Middle frontal gyrus (tissue), 1 donor: ENCODE data around the gene MGLL.
"Not testable (repeated sequence)": the region's sequence is repeated elsewhere in the genome, so short reads cannot be mapped to it uniquely, and the experiment has no call there.

Source experiments
- DNase-seq: peaks from one replicate; pipeline ENCODE4 v3.0.0-alpha.2; 2015; ENCODE audit warnings: low spot score; ENCODE audit errors: extremely low spot score

The MGLL gene

DNA sequence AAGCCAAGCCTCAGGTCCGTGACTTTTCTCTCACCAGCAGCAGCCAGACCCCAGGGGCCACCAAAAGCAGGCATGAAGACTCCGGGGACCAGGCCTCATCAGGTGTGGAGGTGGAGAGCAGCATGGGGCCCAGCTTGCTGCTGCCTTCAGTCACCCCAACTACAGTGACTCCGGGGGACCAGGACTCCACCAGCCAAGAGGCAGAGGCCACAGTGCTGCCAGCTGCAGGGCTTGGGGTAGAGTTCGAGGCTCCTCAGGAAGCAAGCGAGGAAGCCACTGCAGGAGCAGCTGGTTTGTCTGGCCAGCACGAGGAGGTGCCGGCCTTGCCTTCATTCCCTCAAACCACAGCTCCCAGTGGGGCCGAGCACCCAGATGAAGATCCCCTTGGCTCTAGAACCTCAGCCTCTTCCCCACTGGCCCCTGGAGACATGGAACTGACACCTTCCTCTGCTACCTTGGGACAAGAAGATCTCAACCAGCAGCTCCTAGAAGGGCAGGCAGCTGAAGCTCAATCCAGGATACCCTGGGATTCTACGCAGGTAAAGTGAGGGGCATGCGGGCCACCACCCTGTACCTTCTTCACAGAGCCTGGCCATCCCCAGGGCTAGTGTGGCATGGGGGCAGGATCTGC lies 161.6 kb downstream of the MGLL start:
- no peak for DNase-seq

DNA sequence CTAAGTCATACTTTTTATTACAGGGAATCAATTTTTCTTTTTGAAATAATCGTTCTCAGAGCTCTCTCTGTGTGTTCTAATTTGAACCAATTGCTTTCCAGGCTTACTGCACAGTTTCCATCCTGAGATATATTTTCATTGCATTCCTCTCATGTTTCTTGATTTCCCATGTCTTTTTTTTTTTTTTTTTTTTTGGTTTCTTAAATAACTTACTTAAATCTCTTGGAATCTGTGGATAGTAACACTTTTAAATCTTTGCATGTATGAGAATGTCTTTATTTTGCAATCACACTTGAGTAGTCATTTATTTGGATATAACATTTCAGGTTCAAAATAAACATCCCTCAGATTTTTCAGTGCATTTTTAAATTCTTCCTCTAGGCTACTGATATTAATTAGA lies 164.1 kb downstream of the MGLL start:
- DNase-seq, result no peak

DNA sequence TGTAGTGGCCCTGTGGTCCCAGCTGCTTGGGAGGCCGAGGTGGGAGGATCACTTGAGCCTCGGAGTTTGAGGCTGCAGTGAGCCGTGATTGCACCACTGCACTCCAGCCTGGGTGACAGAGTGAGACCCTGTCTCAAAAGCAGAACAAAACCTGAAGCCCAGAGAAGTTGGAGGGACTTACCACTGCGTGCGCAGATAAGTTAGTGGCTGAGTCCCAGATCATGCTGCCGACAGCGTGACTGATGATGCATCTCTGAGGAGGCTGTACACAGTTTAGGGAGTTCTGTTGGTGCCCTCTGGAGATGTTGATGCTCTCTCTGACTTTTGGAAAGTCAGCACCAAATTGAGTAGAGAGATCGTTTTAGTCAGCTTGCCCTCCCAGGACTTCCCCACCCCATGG lies 165.4 kb downstream of the MGLL start:
- DNase-seq, result no peak

DNA sequence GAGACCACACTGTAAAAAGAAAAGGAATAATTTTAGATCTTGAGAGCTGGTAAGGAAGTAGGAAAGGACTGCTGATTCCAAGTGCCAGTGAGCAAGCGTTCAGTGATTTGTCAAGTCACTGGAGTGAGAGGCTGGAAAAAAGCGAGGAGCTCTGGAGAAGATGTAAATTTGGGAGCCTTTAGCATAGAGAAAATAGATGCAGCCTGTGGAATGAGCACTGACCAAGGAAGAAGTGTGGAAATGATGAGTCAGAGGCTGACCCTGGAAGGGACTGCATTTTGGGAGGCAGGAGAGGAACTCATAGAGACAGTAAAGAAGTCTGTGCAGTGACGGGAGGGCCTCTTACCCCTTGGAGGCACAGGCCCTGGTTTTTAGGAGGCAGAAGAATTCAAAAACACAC lies 166.7 kb downstream of the MGLL start:
- DNase-seq, result no peak

DNA sequence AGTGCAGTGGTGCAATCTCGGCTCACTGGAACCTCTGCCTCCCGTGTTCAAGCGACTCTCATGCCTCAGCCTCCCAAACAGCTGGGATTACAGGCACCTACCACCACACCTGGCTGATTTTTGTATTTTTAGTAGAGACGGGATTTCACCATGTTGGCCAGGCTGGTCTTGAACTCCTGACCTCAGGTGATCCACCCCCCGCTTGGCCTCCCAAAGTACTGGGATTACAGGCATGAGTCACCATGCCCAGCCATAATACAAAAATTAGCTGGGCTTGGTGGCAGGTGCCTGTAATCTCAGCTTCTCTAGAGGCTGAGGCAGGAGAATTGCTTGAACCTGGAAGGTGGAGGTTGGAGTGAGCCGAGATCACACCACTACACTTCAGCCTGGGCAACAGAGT lies 167.3 kb downstream of the MGLL start:
- not testable (repeated sequence) for DNase-seq

DNA sequence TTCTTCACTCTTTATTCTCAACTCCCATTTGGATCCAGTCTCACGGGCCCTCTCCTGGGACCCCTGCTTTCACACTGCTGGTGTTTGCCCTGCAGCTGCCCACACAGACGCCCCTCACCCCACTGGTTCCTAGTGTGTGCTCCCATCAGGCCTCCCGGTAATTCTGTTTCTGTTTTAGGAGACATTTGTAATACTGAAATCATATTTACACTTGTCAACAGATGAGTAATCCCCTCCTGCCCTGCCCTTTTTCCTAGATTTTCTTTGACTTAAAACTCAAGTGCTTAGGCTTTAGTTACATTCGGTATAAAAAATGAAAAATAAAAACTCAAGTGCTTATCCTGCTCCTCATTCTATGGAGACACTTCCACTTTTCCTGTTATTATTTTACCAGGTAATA lies 167.9 kb downstream of the MGLL start:
- DNase-seq, result no peak

DNA sequence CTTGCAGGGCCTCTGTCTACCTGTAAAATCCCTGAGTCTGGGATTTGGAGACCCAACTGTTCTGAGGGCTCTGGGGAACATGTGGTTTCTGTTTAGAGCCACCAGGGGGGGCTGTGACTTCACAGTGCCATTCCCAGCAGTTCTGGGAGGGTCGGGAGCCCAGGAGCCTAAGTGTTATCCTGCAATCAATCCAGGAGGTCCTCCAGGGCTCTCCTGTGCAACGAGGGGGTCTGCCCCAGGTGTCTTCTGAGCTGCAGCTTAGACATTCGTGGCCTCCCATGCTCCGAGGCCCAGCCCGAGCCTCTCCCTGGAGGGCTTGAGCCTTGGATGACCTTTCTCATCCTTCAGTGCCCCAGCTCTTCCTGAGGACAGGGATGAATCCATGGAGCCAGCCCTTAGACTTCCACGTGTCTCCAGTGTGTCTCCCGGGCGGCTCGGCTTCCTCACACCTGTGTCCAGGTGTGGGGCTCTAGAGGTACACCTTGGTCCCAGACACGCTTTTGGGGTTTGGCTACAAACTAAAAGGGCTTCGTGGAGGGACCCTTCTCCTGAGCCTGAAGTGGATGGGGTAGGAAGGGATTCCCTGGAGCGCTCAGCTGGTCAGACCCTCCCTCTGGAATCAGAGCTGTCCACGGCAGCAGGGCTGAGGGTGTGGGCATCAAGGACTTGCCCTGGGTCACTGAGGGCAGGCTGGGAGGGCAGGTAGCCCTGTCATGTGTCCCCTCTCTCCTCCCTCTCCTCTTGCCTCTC lies 169.9 kb downstream of the MGLL start:
- DNase-seq, result no peak

DNA sequence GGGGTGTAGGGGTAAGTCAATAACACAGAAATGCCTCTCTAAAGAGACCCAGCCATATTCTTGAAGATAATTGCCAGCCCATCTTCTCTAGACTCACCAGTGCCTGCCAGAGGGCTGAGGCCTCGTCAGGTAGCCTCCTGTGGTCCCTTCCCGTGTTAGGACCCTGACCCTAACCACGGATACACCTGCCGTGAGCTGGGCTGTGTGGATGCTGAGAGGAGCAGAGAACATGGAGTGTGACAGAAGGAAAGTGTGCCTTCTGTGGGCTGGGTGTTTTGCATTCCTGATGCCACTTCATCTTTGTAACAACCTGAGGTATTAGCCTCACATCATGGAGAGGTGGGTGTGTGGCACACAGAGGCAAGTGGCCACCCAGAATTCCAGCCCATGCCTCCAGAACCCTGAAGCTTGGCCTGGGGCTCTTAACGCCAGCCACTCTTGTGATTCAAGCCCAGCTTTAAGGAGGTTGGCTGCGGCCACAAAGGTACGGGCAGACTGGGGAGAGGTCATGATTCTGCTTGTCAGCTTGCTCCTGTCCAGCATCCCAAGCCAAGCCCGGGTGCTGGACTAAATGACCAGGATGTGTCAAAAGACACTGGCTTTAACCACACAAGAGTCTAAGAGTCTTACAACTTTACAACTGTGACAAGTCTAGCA lies 170.7 kb downstream of the MGLL start:
- no peak for DNase-seq

DNA sequence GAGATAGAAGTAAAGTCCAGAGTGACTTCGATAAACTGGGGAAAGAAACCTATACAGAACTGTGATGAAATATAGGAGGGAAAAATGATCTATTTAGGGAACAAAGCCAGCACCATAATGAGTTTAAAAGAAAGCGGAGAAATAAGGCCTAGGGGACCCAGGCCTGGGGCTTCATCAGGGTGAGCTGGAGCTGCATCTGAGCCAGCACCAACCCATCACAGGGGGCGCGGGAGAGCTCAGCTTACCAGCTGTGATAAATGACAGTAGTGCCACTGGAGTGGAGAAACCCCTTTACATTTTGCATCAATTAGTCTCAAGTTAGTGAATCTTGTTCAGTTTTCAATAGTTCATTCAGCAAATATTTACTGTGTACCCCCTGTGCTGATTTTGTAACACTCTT lies 172.1 kb downstream of the MGLL start:
- DNase-seq, result no peak

DNA sequence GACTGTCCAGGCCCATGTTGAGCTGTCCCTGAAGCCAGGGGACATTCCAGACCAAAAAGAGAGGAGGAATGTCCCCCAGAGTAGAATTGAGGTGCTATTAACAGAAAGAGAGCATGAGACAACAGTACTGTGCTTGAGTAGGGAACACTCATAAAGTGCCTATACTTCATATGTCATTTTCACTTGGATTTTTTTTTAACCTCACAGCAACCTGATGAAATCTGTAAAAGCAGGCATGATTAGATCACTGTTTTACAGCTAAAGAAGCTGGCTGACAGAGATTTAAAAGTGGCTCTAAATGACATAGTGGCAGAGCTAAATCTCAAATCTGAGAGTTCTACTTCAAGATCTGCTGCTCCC lies 174.5 kb downstream of the MGLL start:
- DNase-seq, result no peak

DNA sequence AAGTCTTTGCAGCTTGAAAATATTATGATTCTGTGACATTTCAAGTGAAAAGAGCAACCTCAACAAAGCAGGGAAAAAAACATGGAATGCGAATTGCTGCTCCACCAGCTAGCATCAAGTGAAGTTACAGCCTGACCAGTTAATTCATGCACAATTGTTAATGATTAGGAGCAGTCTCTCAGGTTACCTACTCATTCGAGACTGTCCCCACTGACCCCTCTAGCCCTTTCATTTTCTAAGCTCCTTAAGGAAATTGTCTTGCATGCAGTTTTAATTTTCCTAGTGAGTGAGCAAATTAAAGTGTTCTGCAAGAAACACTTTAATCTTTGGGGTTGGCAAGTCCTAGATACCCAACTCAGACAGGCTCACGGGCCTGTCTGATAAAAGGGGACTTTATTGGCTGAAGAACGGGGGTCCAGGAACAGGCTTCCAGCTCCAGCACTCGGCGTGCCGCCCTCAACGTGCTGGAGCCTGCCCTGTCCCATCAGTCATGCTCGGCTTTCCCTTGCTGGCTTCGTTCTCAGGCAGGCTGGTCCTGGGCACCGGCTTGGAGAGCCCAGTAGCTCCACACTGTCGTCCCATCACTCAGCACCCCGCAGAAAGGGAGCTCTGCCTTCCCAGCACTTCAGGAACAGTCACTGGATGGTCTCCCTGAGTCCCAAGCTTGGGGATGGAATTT lies 175.0 kb downstream of the MGLL start:
- no peak for DNase-seq

DNA sequence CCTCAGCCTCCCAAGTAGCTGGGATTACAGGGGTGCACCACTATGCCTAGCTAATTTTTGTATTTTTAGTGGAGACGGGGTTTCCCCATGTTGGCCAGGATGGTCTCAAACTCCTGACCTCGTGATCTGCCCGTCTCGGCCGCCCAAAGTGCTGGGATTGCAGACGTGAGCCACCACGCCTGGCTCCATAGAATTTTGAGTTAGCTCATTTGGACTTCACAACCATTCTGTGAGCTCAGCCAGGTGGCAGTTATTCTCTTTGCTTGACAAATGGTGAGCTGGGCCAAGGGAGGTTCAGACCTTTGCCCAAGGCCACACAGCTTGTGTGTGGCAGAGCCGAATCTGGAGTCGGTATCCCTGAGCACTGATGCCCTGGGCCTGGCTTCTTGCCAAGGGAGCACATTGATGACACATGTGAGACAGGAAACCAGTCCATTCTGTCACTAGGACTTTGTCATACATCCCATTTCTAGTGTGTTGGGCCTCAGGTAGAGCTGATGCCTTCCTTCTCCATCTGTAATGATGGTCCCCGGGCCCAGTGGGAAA lies 175.7 kb downstream of the MGLL start:
- no peak for DNase-seq

DNA sequence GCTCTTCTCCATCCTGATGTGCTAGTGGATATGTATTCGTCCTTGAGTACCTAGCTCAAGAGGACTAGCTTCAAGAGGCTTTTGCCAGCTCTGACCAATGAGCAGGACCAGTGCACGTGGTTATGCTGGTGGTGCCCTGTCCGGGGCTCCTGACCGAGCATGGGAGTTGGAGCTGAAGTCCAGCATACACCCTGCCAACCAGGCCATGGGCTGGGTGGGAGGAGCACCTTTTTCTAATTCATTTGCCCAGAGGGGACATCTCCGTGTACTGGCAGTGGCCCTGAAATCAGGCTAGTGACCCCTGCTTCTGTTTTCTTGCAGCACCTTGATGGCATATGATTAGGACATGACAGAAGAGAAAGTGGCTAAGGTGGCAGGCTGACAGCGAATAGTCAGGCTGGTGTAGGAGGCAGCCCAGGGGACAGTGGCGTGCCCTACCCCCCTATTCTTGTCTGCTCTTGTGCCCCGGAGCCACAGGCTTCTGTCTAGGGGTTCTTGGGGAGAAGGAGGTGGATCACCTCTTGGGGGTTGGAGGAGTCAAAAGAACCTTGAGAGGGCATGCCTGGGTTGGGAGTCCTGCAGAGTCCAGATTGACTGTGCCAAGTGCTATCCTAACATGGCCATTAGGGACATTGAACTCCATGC lies 176.8 kb downstream of the MGLL start:
- no peak for DNase-seq

DNA sequence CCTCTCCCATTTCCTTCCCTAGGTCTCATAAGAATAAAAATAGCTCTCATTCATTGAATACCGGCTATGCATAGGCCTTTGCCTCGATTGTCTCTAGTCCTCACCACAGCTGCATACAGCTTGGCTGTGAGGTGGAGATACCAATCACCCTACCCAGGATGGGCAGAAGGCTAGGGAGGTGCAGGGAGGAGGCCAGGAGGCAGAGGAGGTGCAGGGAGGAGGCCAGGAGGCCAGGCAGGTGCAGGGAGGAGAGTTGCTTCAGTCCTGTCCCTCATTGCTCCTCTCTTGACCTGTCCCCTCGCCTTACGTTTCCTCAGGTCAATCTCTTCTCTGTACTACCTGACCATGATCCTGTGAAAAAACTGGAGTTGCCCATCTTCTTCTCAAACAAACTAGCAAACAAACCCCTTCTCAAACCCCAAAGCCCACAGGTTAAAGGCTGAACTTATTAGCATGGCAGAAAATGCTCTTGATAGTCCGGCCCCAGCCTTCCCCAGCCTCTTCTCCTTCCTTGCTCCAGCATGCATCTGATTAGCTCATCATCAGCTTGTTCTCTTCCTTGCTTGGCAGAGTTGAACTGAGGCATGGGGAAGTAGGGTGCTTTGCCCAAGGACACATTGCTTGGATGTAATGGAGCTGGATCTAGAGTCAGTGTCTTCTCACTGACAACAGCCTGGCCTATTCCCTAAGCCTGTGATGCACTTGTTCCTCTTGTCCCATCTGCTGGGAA lies 177.5 kb downstream of the MGLL start:
- no peak for DNase-seq

DNA sequence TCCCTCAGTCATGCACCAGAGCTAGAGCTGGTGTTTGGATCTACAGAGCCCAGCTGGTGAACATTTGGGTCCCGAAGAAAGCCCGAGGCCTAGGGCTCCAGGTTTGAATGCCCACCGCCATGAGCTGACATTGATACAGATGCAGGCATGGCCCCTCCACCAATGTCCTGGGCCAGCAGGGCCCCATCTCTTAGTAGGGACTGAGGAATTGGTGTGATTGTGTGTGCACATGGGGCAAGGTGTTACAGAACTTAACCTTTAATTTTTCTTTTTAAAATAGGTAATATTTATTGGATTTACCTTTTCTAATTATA lies 182.3 kb downstream of the MGLL start:
- DNase-seq, result no peak

DNA sequence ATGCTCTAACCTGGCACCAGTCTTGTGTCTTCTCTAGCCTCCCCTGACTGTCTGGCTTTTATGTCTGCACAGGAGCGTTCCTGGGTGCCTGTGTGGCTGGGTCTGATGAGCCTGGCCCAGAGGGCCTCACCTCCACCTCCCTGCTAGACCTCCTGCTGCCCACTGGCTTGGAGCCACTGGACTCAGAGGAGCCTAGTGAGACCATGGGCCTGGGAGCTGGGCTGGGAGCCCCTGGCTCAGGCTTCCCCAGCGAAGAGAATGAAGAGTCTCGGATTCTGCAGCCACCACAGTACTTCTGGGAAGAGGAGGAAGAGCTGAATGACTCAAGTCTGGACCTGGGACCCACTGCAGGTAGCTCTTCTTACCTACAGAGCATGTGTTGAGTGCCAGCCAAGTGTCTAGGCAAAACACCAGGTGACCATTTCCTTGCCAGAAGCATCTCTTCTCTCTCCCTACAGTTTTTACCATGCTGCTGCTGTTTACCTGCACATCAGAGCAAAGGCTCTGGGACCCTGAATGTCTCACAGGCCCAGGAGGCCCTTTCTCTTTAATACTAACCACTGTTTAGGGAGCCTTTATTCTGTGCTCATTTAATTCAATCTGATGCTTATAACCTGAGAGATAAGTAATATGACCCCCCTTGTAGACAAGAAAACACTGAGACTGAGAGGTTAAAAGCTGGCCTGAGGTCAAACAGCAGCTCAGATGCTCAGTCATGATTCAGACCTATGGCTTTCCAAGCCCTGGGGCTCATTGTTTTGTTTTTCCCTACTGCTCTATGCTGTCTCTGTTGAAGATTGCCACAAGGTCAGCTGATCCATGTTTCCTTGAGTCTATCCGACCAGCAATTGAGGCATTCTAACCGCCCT lies 182.9 kb downstream of the MGLL start:
- DNase-seq, result no peak
